Measurements from ENCODE around the gene SPTBN4. TPM values are rescaled to one million over a fixed set of nuclear protein-coding genes. Genes with fewer than 3 reads are reported as not detected.
A peak's percentile ranks its signal among the peaks of the same experiment; 100 is the strongest.
"Not testable (repeated sequence)": the region's sequence is repeated elsewhere in the genome, so short reads cannot be mapped to it uniquely, and the experiment has no call there.

SPTBN4 gene
- total RNA-seq, 1 donor from 2014 or later: 1.2 TPM

- ATAC-seq: no peak
Observed at GRCh38 chr19:40438284-40438683, 28.5 kb upstream of the SPTBN4 start.

DNA sequence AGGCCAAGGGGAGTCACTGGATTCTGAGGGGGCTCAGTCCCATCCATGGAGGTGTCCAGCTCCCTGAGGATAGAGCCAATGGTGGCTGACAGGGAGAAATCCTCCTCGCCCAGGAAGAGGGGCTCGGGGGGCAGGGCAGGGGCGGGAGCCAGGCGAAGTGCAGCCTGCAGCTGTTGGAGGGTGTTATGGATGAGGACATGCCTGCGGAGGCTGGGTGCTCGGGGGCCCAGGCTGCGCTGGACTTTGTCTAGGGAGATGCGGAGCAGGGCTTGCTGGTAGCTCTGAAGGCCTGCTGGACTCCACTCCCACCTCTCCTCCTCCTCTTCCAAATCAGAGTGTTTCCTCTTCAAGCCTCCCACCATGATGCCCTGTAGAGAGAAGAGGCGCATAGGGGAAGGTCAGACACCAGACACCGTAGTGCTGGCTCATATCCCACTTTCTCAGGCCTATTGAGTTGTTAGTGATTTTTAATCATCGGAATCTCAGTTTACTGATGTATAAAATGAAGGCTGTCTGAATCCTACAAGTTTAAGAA lies 25.0 kb upstream of the SPTBN4 start:
- ATAC-seq: no peak

More at GRCh38 chr19:40438284-40438683, 28.5 kb upstream of the SPTBN4 start:
- DNase-seq (ENCODE audit: low spot score): no peak

DNA sequence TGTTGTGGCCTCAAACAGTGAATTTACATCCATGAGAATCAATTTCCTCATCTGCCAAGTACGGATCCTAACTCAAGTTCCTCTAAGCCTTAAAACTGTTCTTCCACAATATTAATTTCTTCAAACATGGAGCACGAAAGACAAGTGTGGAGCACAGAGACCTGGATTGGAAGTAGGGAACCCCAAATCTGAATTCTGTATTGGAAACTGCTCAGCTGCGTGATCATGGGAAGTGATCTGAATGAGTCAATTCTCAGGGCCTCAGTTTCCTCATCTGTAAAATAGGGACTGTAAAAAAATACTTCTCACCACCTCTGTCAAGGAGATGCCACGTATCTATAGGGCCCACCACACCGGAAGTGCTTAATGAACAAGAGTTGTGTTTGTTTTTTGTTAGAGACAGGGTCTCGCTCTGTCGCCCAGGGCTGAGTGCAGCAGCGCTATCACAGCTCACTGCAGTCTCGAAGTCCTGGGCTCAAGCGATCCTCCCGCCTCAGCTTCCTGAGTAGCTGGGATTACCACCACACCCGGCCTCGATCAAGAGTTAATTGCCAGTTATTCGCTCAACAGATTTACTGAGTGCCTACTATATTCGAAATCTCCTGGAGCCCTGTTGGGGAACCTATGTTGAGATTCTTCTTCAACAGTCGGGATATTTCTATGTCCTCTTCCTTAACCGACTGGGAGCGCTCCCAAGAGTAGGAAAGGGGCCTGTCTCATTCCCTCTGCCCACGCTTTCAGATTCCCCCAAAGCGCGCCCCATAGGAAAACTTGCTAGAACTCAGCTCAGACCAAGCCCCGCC lies 24.3 kb upstream of the SPTBN4 start:
- no peak for ATAC-seq

More for the DNA sequence above, 25.0 kb upstream of the SPTBN4 start:
- DNase-seq (ENCODE audit: low spot score): no peak

DNA sequence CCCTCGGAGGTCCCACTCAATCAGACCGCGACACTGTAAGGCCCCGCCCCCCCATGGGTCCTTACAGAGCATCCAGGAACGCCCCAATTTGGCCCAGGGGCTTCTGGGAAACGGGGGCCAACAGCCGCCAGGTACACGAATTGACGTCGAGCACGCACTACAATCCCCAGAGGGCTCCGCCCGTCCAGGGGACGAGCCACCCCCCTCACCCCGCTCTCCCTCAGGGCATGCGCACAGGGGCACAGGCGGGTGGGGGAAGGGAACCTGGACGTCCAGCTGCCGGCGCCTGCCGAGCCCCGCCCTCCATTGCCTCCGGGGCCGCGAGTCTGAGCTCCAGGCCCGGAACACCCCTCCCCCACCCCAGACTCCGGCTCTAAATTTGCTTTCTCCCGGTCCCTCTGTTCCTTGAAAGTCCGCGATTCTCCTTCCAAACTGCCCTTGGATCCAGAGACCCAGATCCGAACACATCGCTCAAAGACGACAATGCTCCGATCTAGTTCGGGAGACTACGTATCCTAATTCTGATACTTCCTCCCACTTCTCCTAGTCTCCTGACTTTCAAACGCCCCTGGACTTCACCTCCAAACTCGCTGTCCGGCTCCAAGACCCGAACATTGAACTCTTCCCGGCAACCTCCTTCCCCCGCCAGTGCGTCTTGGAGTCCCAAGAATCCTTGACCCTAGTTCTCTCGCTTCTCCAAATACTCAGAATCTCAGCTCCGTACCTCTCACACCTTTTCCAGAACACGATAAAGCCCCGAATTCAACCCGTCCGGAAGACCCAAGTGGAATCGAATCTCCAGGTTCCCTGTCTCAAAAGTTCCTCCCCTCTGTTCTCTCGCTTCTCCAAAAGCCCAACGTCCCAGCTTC lies 23.4 kb upstream of the SPTBN4 start:
- ATAC-seq: peak; percentile 83
- DNase-seq (ENCODE audit: low spot score): peak; percentile 99

More for the DNA sequence above, 24.3 kb upstream of the SPTBN4 start:
- no peak for DNase-seq (ENCODE audit: low spot score)

DNA sequence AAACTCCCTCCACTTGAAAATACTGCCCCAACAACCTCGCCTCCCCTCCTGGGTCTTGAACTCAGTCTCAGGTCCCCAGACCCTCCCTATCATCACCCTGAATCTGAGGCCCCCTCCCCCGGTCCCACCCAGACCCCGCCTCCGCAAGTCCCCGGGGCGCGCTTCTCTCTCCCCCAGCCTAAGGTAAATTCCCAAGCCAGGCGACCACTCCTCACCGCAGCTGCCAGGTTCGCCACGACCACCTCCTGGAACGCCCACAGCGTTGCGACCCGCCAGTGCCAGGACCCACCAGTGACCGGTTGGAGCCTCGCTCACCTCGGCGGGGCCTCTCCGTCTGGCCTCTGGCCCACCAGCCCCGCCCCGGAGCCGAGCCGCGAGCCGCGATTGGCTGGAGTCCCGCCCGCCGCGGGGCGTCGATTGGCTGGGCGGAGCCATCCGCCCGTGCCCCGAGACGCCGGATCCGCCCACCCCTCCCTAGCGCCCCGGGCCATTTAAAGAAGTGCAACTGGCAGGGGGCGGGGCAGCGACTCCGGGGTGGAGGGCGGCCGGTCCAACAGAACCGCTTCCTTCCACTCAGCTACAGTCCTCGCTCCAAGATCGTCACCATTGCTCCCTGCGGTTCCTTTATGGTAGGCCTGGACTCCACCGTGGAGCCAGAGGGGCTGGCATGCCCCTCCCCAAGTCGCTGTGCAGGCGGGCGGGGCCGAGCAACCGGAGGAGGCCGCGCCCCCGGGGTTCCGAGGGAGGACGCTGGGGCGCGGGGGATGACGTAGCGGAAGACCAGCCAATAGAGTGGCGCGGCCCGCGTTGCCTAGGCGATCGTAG lies 22.6 kb upstream of the SPTBN4 start, which contains the start of gene SERTAD3:
SERTAD3 (minus strand) TSS at position 336 of the 825 bp plus-strand sequence. CDS start 2,255 bp downstream, outside the sequence.
- peak; percentile 98 for DNase-seq (ENCODE audit: low spot score)
- peak; percentile 78 for ATAC-seq

GRCh38 chr19:40444825-40445312 lies 21.9 kb upstream of the SPTBN4 start:
- ATAC-seq: no peak

DNA sequence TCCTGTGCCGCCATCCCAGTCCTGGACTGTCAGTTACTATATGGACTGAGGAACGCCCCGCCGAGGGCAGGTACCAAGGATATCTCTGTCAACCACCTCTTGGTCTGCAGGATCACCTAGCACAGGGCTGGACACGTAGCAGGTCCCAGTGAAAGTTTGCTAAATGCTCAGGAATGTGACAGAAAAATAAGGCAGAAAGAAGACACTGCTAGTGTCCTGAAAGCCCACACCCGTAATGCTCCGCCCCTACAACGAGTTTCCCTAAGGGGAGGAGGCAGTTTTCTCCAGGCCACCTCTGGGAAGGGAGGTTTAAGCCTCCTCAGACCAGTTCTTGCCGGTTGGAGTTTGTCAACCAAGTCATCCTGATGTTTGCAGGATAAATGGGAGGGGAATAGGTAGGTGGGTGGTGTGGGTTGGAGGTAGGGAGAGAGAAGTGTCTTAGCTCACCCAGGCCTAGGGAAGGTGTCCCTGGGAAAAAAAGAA lies 21.0 kb upstream of the SPTBN4 start:
- no peak for ATAC-seq
- DNase-seq (ENCODE audit: low spot score): no peak

More at GRCh38 chr19:40444825-40445312, 21.9 kb upstream of the SPTBN4 start:
- DNase-seq (ENCODE audit: low spot score): no peak

- ATAC-seq (no peak), DNase-seq (ENCODE audit: low spot score) (no peak)
Observed at GRCh38 chr19:40446263-40446784, 20.5 kb upstream of the SPTBN4 start.

- ATAC-seq (no peak), DNase-seq (ENCODE audit: low spot score) (no peak)
Observed at GRCh38 chr19:40449506-40449905, 17.3 kb upstream of the SPTBN4 start.

DNA sequence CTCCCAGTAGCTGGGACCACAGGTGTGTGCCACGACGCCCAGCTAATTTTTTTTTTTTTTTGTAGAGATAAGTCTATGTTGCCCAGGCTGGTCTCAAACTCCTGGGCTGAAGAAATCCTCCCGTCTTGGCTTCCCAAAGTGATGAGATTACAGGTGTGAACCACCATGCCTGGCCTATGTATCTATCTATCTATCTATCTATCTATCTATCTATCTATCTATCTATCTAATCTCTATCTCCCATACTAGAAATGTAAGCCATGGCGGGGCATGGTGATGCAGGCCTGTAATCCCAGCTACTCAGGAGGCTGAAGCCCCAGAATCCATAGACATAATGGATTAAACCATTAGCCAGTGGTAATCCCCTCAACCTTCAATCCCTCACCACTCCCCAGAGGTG lies 16.1 kb upstream of the SPTBN4 start:
- DNase-seq (ENCODE audit: low spot score): no peak
- ATAC-seq: no peak

DNA sequence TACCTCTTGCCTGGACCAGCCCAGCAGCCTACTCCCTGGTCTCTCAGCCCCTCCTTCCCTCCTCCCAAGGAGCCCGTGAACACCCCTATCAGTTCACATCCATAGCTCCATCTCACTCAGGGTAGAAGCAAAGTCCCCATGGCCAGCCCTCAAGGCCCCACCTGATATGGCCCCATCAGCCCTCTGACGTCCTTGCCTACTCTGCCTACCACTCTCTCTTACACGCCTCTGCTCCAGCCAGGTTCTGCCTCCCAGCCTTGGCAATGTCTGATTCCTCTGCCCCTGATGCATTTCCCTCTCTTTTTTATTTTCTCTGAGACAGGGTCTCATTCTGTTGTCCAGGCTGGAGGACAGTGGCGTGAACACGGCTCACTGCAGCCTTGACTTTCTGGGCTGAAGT lies 14.8 kb upstream of the SPTBN4 start:
- ATAC-seq (no peak), DNase-seq (ENCODE audit: low spot score) (no peak)

- no peak for DNase-seq (ENCODE audit: low spot score)
- ATAC-seq: no peak
Observed at GRCh38 chr19:40453151-40453735, 13.6 kb upstream of the SPTBN4 start.

DNA sequence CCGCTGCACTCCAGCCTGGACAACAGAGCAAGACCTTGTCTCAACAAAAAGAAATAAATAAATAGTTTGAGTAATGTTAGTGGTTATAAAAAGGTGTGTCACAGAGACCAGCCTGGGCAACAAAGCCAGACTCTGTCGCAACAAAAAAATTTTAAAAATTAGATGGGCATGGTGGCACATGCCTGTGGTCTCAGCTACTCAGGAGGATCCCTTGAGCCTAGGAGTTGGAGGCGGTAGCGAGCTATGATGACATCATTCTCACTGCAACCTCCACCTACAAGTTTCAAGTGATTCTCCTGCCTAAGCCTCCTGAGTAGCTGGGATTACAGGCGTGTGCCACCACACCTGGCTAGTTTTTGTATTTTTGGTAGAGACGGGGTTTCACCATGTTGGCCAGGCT lies 12.9 kb upstream of the SPTBN4 start:
- not testable (repeated sequence) for ATAC-seq; DNase-seq (ENCODE audit: low spot score)

- ATAC-seq (no peak), DNase-seq (ENCODE audit: low spot score) (no peak)
Observed at GRCh38 chr19:40457048-40457447, 9.8 kb upstream of the SPTBN4 start.

GRCh38 chr19:40457953-40458596 lies 8.7 kb upstream of the SPTBN4 start:
- ATAC-seq (no peak), DNase-seq (ENCODE audit: low spot score) (no peak)

DNA sequence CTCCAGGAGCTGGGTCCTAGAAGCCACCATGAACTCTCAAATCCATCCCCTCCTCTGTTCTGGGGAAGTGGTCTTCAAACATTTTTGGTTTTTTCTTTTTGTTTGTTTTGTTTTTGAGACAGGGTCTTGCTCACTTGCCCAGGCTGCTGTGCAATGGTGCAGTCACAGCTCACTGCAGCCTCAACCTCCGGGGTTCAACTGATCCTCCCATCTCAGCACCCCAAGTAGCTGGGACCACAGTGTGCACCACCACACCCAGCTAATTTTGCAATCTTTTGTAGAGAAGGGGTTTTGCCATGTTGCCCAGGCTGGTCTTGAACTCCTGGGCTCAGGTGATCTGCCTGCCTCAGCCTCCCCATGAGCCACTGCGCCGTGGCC lies 8.2 kb upstream of the SPTBN4 start:
- ATAC-seq (no peak), DNase-seq (ENCODE audit: low spot score) (no peak)

- DNase-seq (ENCODE audit: low spot score) (no peak), ATAC-seq (no peak)
Observed at GRCh38 chr19:40460185-40460584, 6.6 kb upstream of the SPTBN4 start.

DNA sequence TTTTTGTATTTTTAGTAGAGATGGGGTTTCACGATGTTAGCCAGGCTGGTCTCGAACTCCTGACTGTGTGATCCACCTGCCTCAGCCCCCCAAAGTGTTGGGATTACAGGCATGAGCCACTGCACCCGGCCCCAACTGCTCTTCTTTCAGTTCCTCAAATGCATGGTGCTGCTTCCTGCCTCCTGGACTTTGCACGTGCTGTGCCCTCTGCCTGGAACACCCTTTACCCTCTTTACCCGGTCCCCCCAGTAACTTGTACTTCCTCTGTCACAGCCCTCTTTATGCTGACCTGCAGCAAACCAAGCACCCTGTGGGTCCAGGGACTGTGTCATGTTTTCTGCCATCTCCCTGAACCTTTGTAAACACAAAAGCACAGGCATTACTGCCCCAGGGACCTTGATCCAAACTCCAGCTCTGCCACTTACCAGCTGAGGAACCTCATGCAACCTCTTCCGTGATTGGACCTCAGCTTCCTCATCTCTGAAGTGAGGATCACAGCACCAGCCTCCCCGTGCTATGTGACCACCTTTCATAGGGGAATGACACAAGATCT lies 5.1 kb upstream of the SPTBN4 start:
- DNase-seq (ENCODE audit: low spot score): peak; percentile 65
- peak; percentile 14 for ATAC-seq

DNA sequence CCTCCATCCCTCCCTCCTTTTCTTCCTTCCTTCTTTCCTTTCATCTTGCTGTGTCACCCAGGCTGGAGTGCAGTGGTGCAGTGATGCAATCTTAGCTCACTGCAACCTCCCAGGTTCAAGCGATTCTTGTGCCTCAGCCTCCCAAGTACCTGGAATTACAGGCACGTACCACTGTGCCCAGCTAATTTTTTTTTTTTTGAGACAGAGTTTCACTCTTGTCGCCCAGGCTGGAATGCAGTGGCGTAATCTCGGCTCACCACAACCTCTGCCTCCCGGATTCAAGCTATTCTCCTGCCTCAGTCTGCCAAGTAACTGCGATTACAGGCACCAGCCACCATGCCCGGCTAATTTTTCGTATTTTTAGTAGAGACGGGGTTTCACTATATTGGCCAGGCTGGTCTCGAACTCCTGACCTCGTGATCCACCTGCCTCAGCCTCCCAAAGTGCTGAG lies 3.2 kb upstream of the SPTBN4 start:
- not testable (repeated sequence) for ATAC-seq

More for the DNA sequence above, 3.2 kb upstream of the SPTBN4 start:
- not testable (repeated sequence) for DNase-seq (ENCODE audit: low spot score)

All from left lobe of liver (tissue), 2 donors.